GM13977 (cell line): ENCODE measurements around the gene VSIR.

Source experiments
- DNase-seq: peaks from one replicate; pipeline ENCODE4 v3.0.0; 2012; ENCODE audit warnings: low spot score
- CTCF ChIP-seq: IDR thresholded peaks from 2 replicates; pipeline ENCODE4 v1.5.1; 2012; ENCODE audit warnings: mild to moderate bottlenecking, control low read depth; ENCODE audit not compliant: insufficient read depth; ENCODE audit errors: extremely low read depth, missing control alignments
- in situ Hi-C: fragments of 300-500 bp; cut with MboI; formaldehyde crosslinking; loops from one replicate; pipeline ENCODE4 v1.12.0; 2022; ENCODE audit warnings: low sequenced_read_pairs, low pct_unique_long_range_greater_than_20kb, mixed read lengths, inconsistent platforms; ENCODE audit not compliant: unreplicated experiment

Gene VSIR

GRCh38 chr10:71770255-71770654, 3.1 kb downstream of the VSIR start:
- no peak for TF ChIP-seq CTCF
- in situ Hi-C loops = no loop called here
- DNase-seq = no peak

DNA sequence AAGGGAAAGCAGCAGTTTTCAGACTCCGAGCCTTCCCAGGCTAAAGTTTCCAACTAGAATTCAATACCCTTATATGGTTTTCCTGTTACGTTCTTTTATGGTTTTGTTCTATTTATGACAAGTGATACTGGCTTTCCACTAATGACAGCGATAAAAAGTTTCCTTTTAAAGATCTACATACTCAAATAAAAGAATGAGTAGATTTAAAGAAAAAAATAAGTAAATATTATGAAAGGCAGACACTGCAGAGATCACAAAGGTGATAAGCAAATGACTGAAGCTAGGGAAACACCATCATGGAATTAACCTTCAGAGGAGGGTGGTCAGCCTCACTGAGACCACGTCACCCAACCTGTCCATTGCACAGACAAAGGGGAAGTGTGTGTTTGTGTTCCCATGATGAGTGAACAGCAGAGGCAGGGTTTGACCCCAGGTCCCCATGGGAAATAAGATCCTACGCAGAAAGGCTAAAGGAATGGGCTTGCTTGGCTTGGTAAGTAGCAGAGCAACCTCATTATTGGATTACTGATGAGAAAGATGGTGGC, 4.0 kb downstream of the VSIR start:
- DNase-seq = no peak
- in situ Hi-C loops = no loop called here
- TF ChIP-seq CTCF = no peak

DNA sequence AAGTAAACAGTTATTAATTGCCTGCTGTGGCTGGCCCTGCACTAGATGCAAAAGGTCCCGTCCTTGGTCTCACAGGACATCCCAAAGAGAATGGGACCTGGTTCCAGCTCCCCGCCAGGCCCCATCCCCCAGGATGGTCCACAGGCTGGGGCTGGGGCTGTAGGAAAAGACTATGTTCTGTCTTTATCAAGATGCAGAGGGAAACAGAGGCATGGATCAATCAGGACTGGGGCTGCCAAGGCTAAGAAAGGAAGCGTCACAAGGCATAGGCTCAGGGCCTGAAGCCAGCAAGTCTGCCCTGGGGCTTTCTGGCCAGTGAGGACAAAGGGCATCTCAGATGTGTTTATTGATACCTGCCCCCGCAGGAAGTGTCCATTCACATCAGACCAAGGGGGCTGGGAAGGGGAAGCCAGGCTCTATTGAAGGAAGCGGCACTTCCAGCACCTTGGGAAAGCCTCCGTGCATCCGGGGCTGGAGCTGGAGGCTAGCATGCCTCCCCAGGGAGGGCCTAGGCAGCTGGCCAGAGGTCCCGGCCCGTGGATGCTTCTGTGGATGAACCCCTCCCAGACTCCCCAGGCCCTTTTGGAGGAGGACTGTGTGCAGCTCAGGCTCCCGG, 5.8 kb downstream of the VSIR start:
- in situ Hi-C loops = no loop called here
- DNase-seq = no peak
- no peak for TF ChIP-seq CTCF

GRCh38 chr10:71766717-71767419, 6.5 kb downstream of the VSIR start:
- in situ Hi-C loops = no loop called here
- DNase-seq = no peak
- no peak for TF ChIP-seq CTCF

GRCh38 chr10:71765906-71766716, 7.2 kb downstream of the VSIR start:
- DNase-seq = no peak
- in situ Hi-C loops = no loop called here
- no peak for TF ChIP-seq CTCF

DNA sequence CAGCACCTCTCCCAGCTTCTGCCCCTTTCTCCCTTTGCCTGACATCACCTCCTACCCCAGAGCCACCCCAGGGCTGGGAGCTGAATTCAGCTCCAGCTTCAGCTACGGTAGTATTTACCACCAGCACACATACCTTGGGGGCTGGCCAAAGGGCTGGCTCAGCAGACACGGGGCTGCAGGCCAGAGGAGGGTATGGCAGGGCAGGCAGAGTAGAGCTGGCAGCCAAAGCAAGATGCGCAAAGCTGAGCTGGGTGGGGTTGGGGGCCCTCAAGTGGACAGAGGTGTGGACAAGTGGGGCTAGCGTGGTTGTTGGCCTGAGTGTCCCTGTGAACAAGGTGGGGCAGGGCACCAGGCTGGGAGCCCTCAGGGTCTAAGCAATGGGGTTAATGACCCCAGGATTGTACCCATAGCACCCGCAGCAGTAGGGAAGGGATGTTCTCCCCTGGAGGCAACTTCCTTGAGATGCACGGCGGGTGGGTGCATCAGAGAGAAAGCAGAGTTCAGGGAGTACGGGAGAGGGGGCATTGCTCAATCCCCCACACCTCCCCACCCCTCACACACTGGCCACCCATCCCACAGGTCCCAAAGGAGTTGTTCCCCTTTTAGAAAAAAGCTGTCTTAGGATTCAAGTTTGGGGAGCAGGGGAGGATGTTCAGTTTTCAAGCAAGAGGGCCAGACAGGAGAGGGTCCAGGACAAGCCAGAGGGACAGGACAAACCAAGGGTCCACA, 8.0 kb downstream of the VSIR start:
- DNase-seq = no peak
- no peak for TF ChIP-seq CTCF
- in situ Hi-C loops = no loop called here
